Measurements from ENCODE around the gene UCP2. TPM values are rescaled to one million over a fixed set of nuclear protein-coding genes. Genes with fewer than 3 reads are reported as not detected.

UCP2 gene, protein sequence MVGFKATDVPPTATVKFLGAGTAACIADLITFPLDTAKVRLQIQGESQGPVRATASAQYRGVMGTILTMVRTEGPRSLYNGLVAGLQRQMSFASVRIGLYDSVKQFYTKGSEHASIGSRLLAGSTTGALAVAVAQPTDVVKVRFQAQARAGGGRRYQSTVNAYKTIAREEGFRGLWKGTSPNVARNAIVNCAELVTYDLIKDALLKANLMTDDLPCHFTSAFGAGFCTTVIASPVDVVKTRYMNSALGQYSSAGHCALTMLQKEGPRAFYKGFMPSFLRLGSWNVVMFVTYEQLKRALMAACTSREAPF
- 18.8 and 30.4 TPM in 2 replicates for total RNA-seq (2014; rRNA removed; shearing (Covaris generic))

GRCh38 chr11:73982595-73982989 lies at the start of gene UCP2:
TSS of gene UCP2 (minus strand) at chr11:73982843. CDS start at chr11:73978378, 4,465 bp downstream.
- no peak for DNase-seq (ENCODE audit: low spot score)

- DNase-seq (ENCODE audit: low spot score): no peak
These were observed 48.4 kb upstream of the UCP2 start for GRCh38 chr11:74030723-74031676.

- peak; percentile 53 for DNase-seq (ENCODE audit: low spot score)
These were observed 43.0 kb upstream of the UCP2 start for GRCh38 chr11:74025467-74026166.

DNA sequence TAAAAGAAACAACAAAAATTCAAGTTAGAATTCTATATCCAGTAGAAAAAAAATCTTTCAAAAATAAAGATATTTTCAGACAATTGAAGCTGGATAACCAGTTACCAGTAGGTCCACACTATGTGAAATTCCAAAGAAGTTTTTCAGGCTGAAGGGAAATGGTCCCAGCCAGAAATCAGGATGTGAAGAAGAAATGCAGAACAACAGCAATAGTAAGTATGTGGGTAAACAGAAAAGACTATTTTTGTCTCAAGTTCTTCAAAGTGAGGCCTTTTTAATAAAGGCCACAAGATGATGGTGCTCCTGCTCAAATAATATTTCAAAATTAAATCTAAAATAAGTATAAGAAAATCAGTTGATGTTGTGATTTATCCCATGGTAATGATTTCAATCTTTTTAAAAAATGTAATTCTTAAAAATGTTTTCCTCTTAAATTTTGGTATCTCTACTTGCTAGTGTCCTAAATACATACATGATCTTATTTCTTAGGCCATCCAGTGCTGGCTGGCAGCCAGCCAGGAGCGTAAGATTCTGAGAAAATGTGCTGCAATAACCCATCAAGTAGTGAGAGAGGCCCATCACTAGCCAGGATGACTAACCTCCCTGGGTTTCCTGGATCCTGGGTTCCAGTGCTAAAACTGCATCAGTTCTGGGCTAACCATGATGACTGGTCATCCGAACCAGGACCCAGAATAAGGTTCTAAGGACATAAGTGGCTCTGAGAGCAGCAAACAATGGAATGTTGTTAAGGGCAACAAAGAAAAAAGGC lies 41.8 kb upstream of the UCP2 start:
- peak; percentile 15 for DNase-seq (ENCODE audit: low spot score)

- DNase-seq (ENCODE audit: low spot score): no peak
These were observed 40.6 kb upstream of the UCP2 start for GRCh38 chr11:74023276-74023675.

GRCh38 chr11:74022546-74022945 lies 39.9 kb upstream of the UCP2 start:
- no peak for DNase-seq (ENCODE audit: low spot score)

DNA sequence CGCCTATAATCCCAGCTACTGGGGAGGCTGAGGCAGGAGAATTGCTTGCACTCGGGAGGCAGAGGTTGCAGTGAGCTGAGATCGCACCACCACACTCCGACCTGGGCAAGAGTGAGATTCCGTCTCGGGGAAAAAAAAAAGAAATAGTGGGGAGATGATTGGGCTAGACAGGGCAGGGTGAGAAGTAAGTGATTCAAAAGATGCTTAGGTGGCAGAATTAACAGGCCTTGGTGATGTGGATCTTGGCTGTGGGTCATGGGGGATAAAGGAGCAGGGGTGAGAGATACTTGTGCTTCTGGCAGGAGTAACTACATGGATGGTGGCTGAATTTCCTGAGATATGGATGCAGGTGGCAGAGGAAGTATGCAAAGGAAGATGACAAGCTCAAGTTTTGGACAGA lies 39.4 kb upstream of the UCP2 start:
- DNase-seq (ENCODE audit: low spot score): no peak

- no peak for DNase-seq (ENCODE audit: low spot score)
These were observed 37.9 kb upstream of the UCP2 start for GRCh38 chr11:74020539-74020938.

- DNase-seq (ENCODE audit: low spot score): no peak
These were observed 37.2 kb upstream of the UCP2 start for GRCh38 chr11:74019860-74020259.

- no peak for DNase-seq (ENCODE audit: low spot score)
These were observed 36.6 kb upstream of the UCP2 start for GRCh38 chr11:74019104-74019738.

- DNase-seq (ENCODE audit: low spot score): no peak
These were observed 35.8 kb upstream of the UCP2 start for GRCh38 chr11:74018331-74019005.

- DNase-seq (ENCODE audit: low spot score): no peak
These were observed 35.0 kb upstream of the UCP2 start for GRCh38 chr11:74017631-74018030.

DNA sequence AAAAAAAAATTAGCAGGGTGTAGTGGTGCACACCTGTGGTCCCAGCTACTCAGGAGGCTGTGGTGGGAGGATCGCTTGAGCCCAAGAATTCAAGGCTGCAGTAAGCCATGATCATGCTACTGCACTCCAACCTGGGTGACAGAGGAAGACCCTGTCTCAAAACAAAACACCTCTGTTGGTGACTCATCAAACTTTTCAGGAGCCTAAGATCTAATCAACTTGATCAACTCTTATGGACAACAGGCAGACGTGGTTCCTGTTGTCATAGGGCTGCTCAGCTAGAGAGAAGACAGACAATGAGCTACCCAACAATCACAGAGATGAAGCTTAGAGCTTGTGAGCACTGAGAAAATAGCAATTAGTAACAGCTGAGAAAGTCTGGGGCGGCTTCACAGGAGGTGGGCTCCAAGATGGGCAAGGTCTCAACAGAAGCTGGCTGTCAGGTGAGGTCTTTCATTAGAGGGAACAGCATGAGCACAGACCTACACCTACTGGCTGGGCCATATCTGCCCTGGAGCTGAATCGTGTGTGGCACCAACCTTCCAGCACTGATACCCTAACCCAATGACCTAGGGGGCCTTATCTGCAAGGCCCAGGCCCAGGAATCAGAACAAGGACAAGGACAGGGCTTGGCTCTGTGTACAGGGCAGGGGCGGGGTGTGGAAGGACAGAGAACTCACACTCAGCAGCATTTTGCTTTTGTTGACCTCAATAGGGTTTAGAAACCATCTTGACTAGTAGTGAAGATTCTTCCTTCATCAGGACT lies 33.5 kb upstream of the UCP2 start:
- DNase-seq (ENCODE audit: low spot score): no peak

DNA sequence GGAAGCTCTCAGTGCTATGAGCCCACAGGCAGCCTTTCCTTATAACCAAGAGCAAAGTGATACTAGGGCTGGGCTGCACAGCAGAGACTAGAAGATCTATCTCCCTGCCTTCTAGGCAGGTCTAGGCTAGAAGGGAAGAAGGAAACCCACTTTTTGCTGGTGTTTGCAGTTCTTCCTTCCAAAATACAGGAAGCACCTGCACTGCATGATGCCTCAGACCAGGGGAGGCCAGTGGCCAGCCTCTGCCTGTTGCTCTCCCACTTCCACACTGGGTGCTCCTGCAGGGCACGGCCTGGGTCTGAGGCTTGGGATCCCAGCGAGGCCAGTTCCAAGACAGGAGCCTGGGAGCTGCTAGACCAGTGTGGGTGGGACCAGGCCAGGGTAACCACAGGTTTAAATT lies 32.2 kb upstream of the UCP2 start:
- DNase-seq (ENCODE audit: low spot score): no peak

DNA sequence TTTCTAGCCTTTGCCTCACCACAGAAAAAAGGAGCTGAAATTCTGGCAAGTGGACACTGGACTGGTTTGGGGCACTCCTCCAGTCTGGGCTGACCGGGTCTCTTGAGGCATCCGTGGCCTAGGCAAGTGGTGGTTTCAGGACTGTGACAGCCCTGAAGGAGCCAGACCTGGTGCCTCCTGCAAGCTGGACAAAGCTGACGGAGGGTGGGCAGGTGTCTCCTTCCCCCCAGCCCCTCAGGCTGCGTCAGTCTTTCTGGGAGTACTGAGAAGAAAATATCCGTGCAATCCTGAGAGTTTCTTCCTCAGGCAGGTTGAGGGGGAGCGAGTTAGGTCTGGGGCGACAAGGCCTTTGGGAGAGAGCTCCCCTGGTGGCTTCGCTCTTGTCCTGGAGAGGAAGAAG lies 30.5 kb upstream of the UCP2 start:
- no peak for DNase-seq (ENCODE audit: low spot score)

GRCh38 chr11:74012074-74012809 lies 29.6 kb upstream of the UCP2 start:
- no peak for DNase-seq (ENCODE audit: low spot score)

DNA sequence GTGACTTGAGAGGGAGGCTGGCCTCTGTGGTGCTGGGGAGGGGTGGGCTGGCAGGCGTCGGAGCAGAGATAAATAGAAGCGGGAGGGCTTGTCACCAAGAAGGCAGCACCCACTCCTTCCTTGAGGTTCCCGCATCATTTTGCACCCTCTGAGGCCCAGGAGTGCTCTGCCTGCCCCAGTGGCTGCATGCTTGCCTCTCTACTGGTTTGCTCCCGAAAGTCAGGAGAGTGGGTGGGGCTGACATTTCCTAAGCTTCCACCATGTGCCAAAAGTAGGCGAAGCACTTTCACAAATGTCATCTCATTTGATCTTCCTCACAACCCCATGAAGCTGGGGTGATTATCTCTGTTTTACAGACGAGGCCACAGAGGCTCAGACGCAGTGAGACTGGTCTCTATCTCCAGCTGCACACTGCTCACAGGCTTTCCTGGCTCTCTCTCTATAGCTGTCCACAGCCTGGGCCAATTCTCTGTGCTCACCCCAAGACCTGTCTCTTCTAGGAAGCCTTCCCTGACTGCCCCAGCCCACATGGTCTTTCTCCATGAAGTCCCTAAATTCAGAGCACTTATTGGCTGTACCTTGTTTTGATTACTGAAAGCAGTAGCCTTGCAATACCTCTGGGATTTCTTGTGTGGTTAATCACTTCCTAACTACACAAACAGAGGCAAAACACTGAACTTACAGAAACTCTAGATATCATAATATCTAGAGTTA lies 28.9 kb upstream of the UCP2 start:
- DNase-seq (ENCODE audit: low spot score): no peak

Data from A172 (cell line).